Activated CD8-positive, alpha-beta memory T cell treated with anti-CD3 and anti-CD28 coated beads, Interleukin-2, amount 50 U/mL, for 4 hours (primary cell): ENCODE data around the gene GRB10.

Experiments
- DNase-seq: peaks from one replicate; pipeline ENCODE4 v3.0.0-alpha.2; 2020

GRB10 gene

GRCh38 chr7:50687575-50688225 lies 95.0 kb downstream of the GRB10 start:
- DNase-seq, result no peak

- no peak for DNase-seq
Measured at GRCh38 chr7:50687096-50687495, 95.6 kb downstream of the GRB10 start.

DNA sequence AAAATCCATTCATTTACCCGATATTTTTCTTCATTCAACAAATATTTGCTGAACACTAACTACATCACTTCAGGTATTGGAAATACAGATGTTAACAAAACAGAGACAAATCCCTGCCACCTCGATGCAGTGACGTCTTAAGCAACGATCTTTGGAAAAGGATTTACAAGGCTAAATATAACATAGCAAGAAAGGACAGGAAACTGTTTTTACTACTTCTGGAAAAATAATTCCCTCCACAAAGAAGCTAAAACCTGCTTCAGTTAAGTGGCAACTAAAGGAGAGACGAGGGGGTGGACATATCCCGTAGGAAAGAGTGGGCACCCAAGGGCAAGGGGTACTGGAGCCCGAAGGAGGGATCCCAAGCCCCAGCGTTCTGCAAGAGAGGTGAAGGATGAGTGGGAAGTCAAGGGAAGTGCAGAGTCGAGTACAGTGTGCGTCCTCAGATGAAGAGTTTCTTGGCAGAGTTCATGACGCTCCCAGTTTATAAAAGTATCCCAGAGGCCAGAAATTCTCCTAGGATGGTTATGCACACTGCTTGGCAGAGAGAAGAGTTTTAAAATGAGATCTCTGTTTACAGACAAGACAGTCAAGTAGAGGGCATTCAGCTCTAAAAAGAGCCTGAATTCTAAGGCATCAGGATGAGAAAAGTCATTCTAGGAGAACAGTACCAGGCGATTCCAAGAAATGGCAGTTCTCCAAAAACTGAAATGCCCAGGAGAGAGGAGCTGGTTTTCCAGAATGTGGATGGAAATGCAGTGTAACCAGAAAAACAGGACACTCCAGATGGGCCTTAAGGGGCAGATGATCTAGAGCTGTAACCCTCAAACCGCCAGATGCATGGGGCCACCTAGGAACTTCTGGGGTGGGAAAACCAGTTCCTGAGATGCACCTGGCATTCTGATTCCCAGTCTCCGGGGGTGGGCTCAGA lies 97.3 kb downstream of the GRB10 start:
- no peak for DNase-seq

DNA sequence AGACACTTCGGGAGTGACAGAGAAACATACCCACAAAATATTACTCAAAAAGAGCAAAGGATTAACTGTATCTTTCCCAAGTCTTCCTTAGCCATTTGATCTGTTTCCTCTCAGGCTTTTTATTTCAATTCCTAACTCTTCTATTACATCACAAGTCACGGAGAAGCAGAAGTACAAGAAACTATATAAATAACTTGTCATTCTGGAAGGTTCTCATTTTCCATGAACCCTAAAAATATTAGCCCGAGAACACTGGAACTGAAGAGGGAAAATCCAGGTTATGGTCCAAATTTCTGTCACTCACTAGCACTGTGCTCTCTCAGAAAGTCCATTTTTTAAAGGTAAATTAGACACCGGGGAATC lies 98.0 kb downstream of the GRB10 start:
- no peak for DNase-seq

DNA sequence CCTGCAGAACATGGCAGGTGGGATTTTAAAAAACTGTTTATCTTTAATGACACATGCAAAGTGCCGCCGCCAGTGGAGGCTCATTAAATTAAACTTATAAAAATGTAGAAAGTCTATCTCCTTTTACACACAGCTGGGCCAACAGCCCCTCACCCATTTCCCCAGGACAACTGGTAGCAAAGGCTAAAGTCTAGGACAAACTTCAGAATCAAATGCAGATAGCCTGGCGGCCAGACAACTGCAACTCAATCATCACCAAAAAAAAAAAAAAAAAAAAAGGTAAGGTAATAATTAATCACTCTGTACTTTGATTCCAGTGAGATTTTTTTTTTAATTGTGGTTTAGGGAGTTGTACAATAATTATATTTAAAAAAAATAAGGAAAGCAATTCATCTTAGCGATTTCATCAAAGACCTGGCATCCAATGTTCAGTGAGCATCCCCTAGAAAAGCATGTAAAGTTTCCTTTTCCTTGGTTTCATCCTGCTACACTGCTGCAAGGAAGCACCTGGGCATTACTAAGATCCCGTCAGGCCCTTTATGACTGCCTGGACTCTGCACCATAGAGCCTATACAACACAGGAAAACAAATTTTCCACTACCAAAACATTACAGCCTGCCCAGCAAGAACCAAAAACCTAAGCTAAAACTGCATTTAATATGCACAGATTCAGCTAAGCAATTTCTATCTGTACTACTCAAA lies 98.5 kb downstream of the GRB10 start:
- DNase-seq, result no peak

- DNase-seq, result no peak
Measured at GRCh38 chr7:50682573-50682972, 100.1 kb downstream of the GRB10 start.

- no peak for DNase-seq
Measured at GRCh38 chr7:50682079-50682478, 100.6 kb downstream of the GRB10 start.

DNA sequence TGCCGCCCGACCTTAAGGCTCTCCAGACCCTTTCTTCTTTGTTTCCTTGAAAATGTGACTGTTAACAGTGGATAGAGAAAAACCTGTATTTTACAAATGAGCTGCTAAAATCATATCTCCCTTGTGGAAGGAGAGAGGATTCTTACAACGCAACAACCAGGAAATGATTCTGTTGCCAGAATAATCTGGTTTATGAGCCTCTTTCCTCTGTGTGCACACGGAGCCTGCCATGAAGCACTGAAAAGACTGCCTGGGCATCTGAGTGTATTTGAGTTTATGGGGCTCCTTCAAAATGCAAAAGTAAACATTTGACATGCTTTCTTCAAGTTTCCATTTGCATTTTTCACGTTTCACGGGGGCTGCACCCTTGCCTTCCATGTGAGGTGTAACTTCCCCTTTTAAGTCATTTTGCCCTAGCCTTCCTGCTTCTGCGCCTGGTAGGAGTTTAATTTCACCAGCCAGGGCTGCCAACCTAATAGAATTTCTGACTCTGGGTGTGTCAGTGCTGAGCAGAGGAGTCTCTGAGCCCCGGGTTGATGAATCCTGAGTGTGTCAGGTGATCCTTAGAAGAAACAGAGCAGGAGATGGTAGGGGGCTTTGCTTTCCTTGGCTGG lies 101.2 kb downstream of the GRB10 start:
- DNase-seq, result no peak

- no peak for DNase-seq
Measured at GRCh38 chr7:50679218-50680007, 103.3 kb downstream of the GRB10 start.

DNA sequence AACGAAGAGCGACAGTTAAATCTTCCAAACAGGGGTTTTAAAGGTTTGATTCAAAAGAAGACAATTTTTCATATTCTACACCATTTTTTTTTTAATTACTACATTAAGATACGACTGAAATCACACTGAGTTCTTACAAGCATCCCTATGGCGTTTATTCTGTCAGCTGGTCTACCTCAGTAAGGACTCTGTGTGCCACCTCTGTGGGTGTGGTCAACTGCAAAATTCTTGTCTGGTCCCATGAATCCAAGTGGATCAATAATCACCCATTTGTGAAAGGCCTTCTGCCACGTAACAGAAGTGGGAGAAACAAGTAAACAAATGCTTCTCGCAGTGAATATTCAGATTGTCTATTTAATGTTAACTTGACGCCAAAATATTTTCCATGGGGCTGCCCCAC lies 104.1 kb downstream of the GRB10 start:
- DNase-seq, result no peak

DNA sequence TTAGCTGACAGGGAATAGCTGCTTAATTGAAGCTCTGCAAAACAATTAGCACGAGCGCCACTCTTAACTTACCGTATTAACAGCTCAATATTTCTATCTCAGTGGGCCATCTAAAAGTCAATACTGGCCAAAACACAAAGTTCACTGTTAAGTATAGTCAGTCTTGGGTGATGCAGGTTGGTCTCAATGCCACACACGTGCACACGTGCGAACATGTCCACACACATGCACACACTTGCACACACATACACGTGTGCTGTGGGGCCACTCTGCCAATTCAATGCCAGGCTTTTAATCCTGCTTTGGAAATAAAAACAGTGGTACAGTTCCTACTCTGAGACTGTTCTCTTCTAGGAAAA lies 105.1 kb downstream of the GRB10 start:
- DNase-seq, result no peak

GRCh38 chr7:50676740-50677637 lies 105.7 kb downstream of the GRB10 start:
- DNase-seq, result no peak

DNA sequence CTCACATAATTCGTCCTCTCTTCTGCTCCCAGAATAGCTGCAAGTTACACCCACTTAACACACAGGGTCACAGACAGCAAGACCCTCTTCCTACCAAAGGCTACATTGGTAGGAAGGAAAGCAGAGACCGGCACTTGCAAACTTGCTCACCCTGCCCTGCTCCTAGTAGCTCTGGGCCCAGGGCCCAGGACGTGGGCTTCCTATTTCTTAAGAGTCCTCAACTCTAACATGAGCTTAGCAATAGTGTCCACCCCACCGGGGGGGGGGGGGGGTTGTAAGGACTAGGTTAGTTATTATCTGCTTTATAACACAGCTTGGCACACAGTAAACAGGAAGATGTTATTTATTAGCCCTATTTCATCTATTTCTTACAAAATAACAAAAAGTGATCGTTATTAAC lies 106.6 kb downstream of the GRB10 start:
- DNase-seq, result no peak

- no peak for DNase-seq
Measured at GRCh38 chr7:50674896-50675835, 107.5 kb downstream of the GRB10 start.

DNA sequence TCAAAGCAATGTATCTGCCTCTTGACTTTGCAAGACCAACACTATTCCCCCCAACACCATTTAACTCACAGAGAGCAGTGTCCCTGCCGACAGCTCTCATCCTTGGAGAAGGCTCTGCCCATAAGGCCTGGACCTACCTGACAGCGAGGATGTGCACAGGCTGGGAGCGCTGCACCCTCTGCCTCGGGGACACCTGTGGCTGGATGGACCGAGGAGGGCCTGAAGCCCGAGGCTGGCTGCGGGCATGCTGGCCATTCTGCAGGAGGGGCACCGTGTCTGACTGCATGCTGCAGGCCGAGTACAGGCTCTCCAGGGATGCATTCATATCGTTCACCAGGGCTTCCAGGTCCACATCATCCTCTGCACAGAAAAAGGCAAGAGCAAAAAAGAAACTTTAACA lies 108.4 kb downstream of the GRB10 start:
- no peak for DNase-seq

DNA sequence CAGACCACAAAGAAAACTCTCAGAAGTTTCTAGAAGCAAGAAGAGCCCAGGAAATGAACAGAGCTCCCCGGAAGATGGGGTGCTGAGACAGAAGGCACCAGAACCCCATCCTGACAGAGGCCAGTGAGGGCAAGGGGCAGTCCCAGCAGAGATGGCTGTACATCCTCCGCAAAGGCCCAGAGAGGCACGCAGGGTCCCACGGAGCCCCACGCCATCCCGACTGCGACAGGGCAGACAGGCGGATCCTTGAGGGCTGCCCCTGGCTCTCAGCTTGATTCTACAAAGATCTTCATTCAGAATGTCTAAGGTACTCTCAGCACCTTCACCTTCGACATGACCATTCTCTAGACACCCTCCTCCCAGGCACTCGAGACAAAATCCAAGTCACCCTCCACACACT lies 109.6 kb downstream of the GRB10 start:
- DNase-seq, result no peak

- no peak for DNase-seq
Measured at GRCh38 chr7:50672045-50672444, 110.7 kb downstream of the GRB10 start.

- DNase-seq, result no peak
Measured at GRCh38 chr7:50671386-50671785, 111.3 kb downstream of the GRB10 start.

DNA sequence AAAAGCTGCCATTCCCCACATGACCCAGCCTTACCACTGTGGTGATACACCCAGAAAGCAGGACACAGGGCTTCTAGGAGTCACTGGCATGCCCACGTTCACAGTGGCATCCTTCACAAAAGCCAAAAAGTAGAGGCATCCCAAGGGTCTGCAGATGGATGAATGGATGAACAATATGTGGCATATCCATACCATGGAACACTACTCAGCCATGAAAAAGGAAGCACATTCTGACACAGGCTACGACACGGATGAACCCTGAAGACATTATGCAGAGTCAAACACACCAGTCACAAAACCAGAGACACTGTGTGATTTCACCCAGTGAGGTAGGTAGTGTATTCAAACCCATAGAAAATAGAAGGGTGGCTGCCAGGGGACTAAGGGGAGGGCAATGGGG lies 112.8 kb downstream of the GRB10 start:
- no peak for DNase-seq

GRCh38 chr7:50667789-50668226 lies 114.9 kb downstream of the GRB10 start:
- no peak for DNase-seq
